GM21528 (cell line): ENCODE data around the gene CCDC102A.
"Not testable (repeated sequence)": the region's sequence is repeated elsewhere in the genome, so short reads cannot be mapped to it uniquely, and the experiment has no call there.

Experiments used
- ATAC-seq: cut with Tn5 transposase; IDR thresholded peaks from one replicate; pipeline ENCODE4 v1.9.1; 2021; ENCODE audit warnings: mild to moderate bottlenecking, moderate library complexity; ENCODE audit not compliant: unreplicated experiment, low FRiP score

The CCDC102A gene

DNA sequence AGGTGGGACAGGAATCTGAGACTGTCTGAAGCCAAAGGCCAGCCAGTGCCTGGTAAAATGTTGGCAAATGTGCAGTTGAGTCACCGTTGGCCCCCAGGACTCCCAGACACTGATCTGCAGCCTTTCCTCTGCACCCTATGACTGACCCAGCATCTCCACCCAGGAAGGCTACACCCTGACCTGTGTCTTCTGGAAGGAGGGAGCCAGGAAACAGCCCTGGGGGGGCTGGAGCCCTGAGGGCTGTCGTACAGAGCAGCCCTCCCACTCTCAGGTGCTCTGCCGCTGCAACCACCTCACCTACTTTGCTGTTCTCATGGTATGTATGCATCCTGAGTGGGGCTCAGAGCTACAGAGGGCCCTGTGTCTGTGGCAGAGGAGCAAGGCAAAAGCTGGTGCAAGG, 30.1 kb upstream of the CCDC102A start:
- ATAC-seq = no peak

GRCh38 chr16:57565461-57565860, 29.1 kb upstream of the CCDC102A start:
- ATAC-seq = no peak

DNA sequence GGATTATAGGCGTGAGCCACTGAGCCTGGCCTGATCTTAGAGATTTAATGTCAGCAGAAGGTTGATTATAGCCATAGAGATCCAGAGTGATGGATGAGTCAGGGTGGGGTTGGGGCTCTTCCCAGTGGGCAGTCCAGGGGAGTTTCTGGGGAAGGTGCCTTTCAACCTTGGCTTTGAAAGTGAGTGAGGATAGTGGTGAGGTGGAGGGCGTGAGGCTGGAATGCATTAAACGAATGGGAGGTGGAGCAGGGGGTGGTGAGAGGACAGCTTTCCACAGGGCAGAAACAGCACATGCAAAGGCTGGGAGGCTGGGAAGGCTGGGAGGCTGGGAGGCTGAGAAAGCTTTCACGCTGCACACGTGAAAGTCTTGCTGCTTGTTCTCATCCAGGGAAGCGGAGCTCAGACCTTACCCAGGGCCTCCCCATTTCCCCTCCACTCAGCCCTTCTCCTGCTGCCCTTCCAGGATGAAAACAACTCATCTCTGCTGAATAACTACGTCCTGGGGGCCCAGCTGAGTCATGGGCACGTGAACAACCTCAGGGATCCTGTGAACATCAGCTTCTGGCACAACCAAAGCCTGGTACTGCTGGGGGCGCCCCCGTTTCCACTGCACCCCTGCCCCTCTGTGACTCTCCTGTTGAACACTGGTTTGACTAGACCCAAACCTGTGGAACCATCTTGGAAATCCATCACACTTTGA, 28.4 kb upstream of the CCDC102A start:
- ATAC-seq = no peak

DNA sequence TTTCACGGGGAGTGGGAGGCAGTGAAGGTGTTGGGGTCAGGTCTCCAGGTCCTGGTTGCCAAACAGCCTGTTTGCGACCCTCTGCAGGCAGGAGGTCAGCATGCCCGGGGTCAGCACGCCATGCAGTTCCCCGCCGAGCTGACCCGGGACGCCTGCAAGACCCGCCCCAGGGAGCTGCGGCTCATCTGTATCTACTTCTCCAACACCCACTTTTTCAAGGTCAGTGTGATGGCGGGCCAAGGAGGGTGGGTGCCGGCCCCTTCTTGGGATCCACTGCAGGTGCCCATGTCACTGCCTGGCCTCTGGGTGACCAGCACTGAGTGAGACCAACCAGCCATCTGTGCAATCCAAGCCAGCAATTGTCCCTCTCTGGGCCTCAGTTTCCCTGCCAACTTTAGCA, 27.4 kb upstream of the CCDC102A start:
- ATAC-seq = no peak

GRCh38 chr16:57563487-57563750, 27.0 kb upstream of the CCDC102A start:
- ATAC-seq = no peak

DNA sequence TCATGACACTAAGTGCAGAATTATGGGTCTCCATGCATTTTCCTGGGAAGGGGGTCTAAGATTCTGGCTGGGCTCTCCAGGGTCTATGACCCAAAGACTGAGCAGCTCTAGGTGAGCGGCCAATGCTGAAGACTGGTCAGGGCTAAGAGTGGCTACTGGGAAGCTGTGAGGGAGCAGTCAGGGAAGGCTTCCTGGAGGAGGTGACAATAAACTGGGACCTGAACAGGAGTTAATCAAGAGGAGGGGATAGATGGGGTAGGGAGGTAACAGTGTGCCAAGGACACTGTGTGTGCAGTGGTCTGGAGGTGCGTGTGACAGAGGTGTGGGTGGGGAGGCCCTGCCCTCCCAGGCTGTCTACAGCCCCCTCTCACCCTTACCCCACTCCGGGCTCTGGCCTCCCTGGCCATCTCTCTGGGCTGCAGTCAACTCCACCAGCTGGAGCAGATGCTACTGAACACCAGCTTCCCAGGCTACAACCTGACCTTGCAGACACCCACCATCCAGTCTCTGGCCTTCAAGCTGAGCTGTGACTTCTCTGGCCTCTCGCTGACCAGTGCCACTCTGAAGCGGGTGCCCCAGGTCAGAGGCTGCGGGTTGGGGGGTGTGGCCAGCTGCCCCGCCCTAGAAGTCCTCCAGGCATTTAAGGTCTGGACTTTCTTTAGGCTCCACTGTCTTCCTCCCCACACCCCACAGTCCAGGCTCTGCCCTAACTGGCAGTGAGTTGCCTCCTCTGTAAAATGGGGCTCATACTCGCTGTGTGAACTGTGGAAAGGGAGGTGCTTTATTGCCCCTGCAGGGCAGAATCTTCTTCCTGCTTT, 26.5 kb upstream of the CCDC102A start:
- ATAC-seq = no peak

DNA sequence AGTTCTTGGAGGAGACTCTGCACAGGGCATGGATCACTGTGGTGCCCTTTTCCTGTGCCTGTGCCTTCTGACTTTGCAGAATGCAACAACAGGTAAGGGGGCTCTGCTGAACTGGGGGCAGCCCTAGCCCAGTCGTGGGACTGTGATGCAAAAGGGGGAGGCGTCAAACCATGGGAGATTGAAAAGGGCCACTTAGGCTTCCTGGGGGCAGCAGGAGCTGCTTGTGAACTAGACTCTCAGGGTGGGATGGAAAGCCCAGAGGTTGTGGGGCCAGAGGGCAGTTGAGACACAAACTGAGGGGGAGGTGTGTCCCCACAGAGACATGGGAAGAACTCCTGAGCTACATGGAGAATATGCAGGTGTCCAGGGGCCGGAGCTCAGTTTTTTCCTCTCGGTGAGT, 25.7 kb upstream of the CCDC102A start:
- no peak for ATAC-seq

DNA sequence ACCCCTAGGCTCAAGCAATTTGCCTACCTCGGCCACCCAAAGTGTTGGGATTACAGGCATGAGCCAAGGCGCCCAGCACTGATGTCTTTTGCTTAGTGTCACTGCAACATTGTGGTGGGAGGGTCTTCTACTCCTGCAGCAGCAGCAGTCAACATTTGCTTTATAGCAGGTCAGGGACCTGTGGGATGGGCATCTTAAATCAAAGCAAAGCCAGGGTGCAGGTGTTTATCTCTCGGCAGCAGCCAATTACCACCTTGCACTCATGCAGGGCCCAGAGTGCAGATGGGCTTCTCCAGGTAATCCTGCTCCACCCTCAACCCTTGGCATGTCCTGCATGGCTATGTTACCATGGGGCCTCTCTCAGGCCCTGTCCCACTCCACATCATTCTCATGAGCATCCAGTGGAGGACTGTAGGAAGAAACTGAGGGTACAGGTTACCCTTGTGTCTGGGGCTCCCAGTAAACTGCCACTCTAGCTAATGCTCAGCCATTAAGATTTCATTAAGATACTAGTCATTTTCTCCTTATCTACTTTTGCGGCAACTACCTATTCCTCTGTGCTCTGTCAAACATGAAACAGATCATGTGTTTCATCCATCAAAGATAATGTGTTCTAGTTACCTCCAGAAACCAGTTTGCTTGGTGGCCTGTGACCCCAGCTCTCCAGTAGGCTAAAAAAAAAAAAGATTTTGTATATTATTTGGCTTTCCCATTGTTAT, 22.9 kb upstream of the CCDC102A start:
- no peak for ATAC-seq

- no peak for ATAC-seq
These were observed 20.7 kb upstream of the CCDC102A start for GRCh38 chr16:57556941-57557541.

GRCh38 chr16:57555831-57556230, 19.5 kb upstream of the CCDC102A start:
- no peak for ATAC-seq

DNA sequence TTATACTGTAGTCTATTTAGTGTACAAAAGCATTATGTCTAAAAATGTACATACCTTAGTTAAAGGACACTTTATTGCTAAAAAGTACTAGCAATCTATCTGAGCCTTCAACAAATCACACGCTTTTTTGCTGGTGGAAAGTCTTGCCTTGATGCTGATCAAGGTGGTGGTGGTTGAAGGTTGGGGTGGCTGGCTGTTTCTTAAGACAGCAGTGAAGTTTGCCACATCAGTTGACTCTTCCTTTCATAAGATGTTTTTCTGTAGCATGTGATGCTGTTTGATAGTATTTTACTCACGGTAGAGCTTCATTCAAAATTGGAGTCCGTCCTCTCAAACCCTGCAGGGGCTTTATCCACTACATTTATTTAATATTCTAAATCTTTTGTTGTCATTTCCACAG, 14.7 kb upstream of the CCDC102A start:
- ATAC-seq = no peak

- ATAC-seq = no peak
These were observed 13.4 kb upstream of the CCDC102A start for GRCh38 chr16:57549730-57550129.

DNA sequence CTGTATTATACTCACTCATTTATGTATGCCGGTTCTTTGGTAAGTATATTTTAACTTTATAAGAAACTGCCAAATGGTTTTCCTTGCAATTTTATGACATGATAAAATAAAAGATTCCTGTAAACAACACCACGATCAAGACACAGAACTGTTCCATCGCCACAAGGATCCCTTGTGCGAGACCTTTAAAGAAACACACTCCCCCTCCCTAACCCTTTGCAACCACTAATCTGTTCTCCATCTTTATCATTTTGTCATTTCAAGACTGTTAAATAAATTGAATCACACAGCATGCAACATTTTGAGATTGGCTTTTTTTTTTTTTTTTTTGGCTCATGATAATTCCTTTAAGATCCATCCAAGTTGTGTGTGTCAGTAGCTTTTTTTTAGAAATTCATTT, 12.0 kb upstream of the CCDC102A start:
- ATAC-seq = no peak

GRCh38 chr16:57547524-57547923, 11.2 kb upstream of the CCDC102A start:
- not testable (repeated sequence) for ATAC-seq

GRCh38 chr16:57544124-57544653, 7.8 kb upstream of the CCDC102A start:
- ATAC-seq = peak; percentile 73

GRCh38 chr16:57541754-57542435, 5.5 kb upstream of the CCDC102A start:
- no peak for ATAC-seq

GRCh38 chr16:57540906-57541753, 4.8 kb upstream of the CCDC102A start:
- no peak for ATAC-seq

DNA sequence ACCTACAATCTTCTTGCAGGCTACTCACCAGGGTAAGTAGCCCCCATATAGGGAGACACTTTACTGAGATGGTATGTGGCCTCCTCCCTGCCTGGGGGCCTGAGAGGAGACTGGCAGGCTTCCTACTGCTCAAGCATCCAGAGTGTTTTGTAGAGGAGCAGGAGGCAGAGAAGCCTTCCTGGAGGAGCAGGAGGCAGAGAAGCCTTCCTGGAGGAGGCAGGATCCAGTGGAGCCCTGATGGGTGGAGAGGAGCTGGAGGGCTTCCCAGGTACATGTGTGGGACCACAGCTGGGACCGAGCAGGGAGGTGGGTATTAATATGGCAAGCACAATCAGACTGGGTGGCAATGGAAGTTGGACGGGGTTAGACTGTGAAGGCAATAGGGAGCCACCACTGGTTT, 4.0 kb upstream of the CCDC102A start:
- ATAC-seq = no peak

DNA sequence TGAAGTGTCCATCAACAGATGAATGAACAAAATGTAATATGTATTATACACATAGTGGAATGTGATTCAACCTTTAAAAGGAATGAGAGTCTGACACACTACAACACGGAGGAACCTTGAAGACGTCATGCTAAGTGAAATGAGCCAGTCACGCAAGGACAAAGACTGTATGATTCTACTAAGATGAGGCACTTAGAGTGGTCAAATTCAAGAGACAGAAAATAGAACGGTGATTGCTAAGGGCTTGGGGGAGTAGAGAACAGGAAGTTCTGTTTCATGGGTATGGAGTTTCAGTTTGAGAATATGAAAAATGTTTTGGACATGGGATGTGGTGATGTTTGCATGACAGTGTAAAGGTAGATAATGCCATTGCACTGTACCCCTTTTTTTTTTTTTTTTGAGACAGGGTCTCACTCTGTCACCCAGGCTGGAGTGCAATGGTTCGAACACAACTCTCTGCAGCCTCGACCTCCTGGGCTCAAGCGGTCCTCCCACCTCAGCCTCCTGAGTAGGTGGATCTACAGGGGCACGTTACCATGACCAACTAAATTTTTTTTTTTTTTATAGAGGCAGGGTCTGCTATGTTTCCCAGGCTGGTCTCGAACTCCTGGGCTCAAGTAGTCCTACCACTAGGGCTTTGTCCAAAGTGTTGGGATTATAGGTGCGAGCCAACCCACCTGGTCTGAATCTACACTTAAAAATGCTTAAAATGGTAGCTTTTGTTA, 2.9 kb upstream of the CCDC102A start:
- peak; percentile 35 for ATAC-seq
